ENCODE measurements around the gene KCNMA1. TPM values are rescaled to one million over a fixed set of nuclear protein-coding genes. Genes with fewer than 3 reads are reported as not detected.

Gene KCNMA1
- total and polyA plus RNA-seq, 10 of the 15 experiments (the other 5 are each of a cell fraction or from before 2014, with no cell fraction given) = 8.5 to 77.0 (median 21.3) TPM

DNA sequence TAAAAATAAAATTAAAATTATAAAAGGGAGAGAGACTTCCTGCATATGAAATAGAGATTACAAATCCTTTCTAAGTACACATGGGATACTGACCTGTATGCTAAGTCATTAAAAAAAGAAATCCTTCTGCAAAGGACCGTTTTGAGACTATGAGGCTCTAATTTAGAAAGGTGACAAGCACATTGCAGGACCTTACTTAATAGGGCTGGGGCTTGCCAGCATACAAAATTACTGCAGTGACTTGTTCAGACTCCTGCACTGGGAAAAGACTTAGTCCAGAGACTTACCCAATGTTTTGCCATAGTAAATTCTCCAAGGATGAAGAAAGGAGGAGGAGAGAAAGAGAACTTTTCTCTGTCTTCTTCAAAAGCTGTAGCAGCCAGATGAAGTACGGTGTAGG is 193.6 kb downstream of the KCNMA1 start:
- ChIA-PET SMC1A (ENCODE audit: uncharacterized antibody, unreplicated experiment) (interaction anchor here (0.9 to 1.9 kb wide), 3 partner anchors 10 to 197 kb away, joined by 3 to 8 read pairs (median 3); no protein-coding TSS in a partner anchor), CTCF (interaction anchor here (2.3 kb wide), 1 partner anchor 14 kb away, joined by 7 read pairs; no protein-coding TSS in a partner anchor), RAD21 (ENCODE audit: unreplicated experiment) (interaction anchor here (1.0 kb wide), 1 partner anchor 48 kb away, joined by 3 read pairs; no protein-coding TSS in a partner anchor), POLR2A (no interaction called here)
- Histone ChIP-seq H3K36me3 (ENCODE audit: control insufficient read depth in 2 of 2, insufficient read depth in 2 of 2, low read length in 1 of 2) (no peaks in the 10 kb centered on the region), H3K4me3 (no peak overlapping the region), H2AFZ (ENCODE audit: control insufficient read depth, low read depth, low read length) (no peak overlapping the region), H3K4me2 (ENCODE audit: control insufficient read depth, insufficient read depth) (no peak overlapping the region), H3K27ac (ENCODE audit: control insufficient read depth, insufficient read depth) (no peak overlapping the region), H3K4me1 (ENCODE audit: control insufficient read depth, insufficient read depth, low read length) (no peaks in the 10 kb centered on the region), H4K20me1 (ENCODE audit: control insufficient read depth, insufficient read depth) (no peaks in the 10 kb centered on the region), H3K79me2 (ENCODE audit: control insufficient read depth, insufficient read depth, low read length) (no peaks in the 10 kb centered on the region), H3K27me3 (replicated peaks in 1 of 2; ENCODE audit: control insufficient read depth in 2 of 2, insufficient read depth in 2 of 2, low read length in 1 of 2) (no peaks in the 10 kb centered on the region), H3K9me3 (replicated peaks; ENCODE audit: control insufficient read depth, insufficient read depth, low read length) (no peaks in the 10 kb centered on the region), H3K9ac (ENCODE audit: control insufficient read depth, insufficient read depth, low read length) (no peak overlapping the region)
- FAIRE-seq (no peak), DNase-seq (ENCODE audit: low read depth, low spot score) (no peak), ATAC-seq (no peak)
- no TSS peak for BruUV-seq (replicated peaks)
- intact Hi-C loops (cut with micrococcal nuclease; ENCODE audit: unreplicated experiment) (no loop called here), in situ Hi-C loops (cut with MboI) (no loop called here)
- WGBS (ENCODE audit: insufficient coverage, insufficient replicate concordance, low lambda C conversion rate, missing lambda C conversion rate) = 28% methylated on average over 2 of the region's 2 CpGs
- no peak for TF ChIP-seq CBX5 (IDR thresholded peaks at IDR 0.05; ENCODE audit: low read depth)
- TF ChIP-seq, protein P1, sequence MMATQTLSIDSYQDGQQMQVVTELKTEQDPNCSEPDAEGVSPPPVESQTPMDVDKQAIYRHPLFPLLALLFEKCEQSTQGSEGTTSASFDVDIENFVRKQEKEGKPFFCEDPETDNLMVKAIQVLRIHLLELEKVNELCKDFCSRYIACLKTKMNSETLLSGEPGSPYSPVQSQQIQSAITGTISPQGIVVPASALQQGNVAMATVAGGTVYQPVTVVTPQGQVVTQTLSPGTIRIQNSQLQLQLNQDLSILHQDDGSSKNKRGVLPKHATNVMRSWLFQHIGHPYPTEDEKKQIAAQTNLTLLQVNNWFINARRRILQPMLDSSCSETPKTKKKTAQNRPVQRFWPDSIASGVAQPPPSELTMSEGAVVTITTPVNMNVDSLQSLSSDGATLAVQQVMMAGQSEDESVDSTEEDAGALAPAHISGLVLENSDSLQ (IDR thresholded peaks at IDR 0.05) = no peak
- no peak for TF ChIP-seq HDGF (IDR thresholded peaks at IDR 0.05)
- TF ChIP-seq MTA3 (IDR thresholded peaks at IDR 0.05; ENCODE audit: borderline replicate concordance, low read length) = no peak
- TF ChIP-seq, protein P2, sequence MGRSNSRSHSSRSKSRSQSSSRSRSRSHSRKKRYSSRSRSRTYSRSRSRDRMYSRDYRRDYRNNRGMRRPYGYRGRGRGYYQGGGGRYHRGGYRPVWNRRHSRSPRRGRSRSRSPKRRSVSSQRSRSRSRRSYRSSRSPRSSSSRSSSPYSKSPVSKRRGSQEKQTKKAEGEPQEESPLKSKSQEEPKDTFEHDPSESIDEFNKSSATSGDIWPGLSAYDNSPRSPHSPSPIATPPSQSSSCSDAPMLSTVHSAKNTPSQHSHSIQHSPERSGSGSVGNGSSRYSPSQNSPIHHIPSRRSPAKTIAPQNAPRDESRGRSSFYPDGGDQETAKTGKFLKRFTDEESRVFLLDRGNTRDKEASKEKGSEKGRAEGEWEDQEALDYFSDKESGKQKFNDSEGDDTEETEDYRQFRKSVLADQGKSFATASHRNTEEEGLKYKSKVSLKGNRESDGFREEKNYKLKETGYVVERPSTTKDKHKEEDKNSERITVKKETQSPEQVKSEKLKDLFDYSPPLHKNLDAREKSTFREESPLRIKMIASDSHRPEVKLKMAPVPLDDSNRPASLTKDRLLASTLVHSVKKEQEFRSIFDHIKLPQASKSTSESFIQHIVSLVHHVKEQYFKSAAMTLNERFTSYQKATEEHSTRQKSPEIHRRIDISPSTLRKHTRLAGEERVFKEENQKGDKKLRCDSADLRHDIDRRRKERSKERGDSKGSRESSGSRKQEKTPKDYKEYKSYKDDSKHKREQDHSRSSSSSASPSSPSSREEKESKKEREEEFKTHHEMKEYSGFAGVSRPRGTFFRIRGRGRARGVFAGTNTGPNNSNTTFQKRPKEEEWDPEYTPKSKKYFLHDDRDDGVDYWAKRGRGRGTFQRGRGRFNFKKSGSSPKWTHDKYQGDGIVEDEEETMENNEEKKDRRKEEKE (IDR thresholded peaks at IDR 0.05) = no peak
- TF ChIP-seq, protein P3, sequence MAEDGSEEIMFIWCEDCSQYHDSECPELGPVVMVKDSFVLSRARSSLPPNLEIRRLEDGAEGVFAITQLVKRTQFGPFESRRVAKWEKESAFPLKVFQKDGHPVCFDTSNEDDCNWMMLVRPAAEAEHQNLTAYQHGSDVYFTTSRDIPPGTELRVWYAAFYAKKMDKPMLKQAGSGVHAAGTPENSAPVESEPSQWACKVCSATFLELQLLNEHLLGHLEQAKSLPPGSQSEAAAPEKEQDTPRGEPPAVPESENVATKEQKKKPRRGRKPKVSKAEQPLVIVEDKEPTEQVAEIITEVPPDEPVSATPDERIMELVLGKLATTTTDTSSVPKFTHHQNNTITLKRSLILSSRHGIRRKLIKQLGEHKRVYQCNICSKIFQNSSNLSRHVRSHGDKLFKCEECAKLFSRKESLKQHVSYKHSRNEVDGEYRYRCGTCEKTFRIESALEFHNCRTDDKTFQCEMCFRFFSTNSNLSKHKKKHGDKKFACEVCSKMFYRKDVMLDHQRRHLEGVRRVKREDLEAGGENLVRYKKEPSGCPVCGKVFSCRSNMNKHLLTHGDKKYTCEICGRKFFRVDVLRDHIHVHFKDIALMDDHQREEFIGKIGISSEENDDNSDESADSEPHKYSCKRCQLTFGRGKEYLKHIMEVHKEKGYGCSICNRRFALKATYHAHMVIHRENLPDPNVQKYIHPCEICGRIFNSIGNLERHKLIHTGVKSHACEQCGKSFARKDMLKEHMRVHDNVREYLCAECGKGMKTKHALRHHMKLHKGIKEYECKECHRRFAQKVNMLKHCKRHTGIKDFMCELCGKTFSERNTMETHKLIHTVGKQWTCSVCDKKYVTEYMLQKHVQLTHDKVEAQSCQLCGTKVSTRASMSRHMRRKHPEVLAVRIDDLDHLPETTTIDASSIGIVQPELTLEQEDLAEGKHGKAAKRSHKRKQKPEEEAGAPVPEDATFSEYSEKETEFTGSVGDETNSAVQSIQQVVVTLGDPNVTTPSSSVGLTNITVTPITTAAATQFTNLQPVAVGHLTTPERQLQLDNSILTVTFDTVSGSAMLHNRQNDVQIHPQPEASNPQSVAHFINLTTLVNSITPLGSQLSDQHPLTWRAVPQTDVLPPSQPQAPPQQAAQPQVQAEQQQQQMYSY (CRISPR knock-in tag; IDR thresholded peaks at IDR 0.05) = no peak
- TF ChIP-seq, protein P4, sequence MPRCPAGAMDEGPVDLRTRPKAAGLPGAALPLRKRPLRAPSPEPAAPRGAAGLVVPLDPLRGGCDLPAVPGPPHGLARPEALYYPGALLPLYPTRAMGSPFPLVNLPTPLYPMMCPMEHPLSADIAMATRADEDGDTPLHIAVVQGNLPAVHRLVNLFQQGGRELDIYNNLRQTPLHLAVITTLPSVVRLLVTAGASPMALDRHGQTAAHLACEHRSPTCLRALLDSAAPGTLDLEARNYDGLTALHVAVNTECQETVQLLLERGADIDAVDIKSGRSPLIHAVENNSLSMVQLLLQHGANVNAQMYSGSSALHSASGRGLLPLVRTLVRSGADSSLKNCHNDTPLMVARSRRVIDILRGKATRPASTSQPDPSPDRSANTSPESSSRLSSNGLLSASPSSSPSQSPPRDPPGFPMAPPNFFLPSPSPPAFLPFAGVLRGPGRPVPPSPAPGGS (IDR thresholded peaks at IDR 0.05; ENCODE audit: borderline replicate concordance, insufficient read depth, low read depth, low read length, poor library complexity, severe bottlenecking) = no peak
- TF ChIP-seq, protein P5, sequence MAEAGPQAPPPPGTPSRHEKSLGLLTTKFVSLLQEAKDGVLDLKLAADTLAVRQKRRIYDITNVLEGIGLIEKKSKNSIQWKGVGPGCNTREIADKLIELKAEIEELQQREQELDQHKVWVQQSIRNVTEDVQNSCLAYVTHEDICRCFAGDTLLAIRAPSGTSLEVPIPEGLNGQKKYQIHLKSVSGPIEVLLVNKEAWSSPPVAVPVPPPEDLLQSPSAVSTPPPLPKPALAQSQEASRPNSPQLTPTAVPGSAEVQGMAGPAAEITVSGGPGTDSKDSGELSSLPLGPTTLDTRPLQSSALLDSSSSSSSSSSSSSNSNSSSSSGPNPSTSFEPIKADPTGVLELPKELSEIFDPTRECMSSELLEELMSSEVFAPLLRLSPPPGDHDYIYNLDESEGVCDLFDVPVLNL (IDR thresholded peaks at IDR 0.05; ENCODE audit: low read depth, low read length) = no peak
- no peak for TF ChIP-seq RUNX3 (IDR thresholded peaks at IDR 0.05; ENCODE audit: low read length)
- TF ChIP-seq BMI1 (IDR thresholded peaks at IDR 0.05; ENCODE audit: borderline replicate concordance) = no peak
- TF ChIP-seq EZH2 (IDR thresholded peaks at IDR 0.05; ENCODE audit: borderline replicate concordance, control insufficient read depth, low read depth, low read length) = no peak
- TF ChIP-seq SIN3A (IDR thresholded peaks at IDR 0.05; ENCODE audit: low read depth, low read length) = no peak
- no peak for TF ChIP-seq MEF2B (IDR thresholded peaks at IDR 0.05; ENCODE audit: partially characterized antibody, poor library complexity, severe bottlenecking)
- TF ChIP-seq TBL1XR1 (IDR thresholded peaks at IDR 0.05; ENCODE audit: low read depth, low read length) = no peak
